HFFc6 (cell line): ENCODE results near the gene DCTD. TPM values are rescaled to one million over a fixed set of nuclear protein-coding genes. Genes with fewer than 3 reads are reported as not detected.

Experiments used
- DNase-seq: peaks from one replicate; pipeline ENCODE4 v3.0.0-alpha.2; 2018
- H3K27ac Mint-ChIP-seq: 2 replicates; pipeline ENCODE4 v1.8.0; 2020; ENCODE audit warnings: mild to moderate bottlenecking, mixed read lengths
- H3K27me3 Mint-ChIP-seq: 2 replicates; pipeline ENCODE4 v1.8.0; 2021; ENCODE audit warnings: mild to moderate bottlenecking, moderate library complexity, mixed read lengths; ENCODE audit not compliant: insufficient read depth
- H3K36me3 Mint-ChIP-seq: 2 replicates; pipeline ENCODE4 v1.8.0; 2021; ENCODE audit warnings: low read depth, mixed read lengths
- H3K4me1 Mint-ChIP-seq: 2 replicates; pipeline ENCODE4 v1.8.0; 2020; ENCODE audit warnings: low read depth, mixed read lengths
- H3K4me3 Mint-ChIP-seq: 2 replicates; pipeline ENCODE4 v1.8.0; 2020; ENCODE audit warnings: mild to moderate bottlenecking, moderate library complexity, mixed read lengths
- H3K9me3 Mint-ChIP-seq: 2 replicates; pipeline ENCODE4 v1.8.0; 2020; ENCODE audit warnings: mild to moderate bottlenecking, mixed read lengths
- total RNA-seq, 6 experiments: library from RNA; stranded (reverse); fragmentation: NEBNext Ultra II Directional; extraction: Animal tissue kit (Norgen Biotek cat#: 25700); gene quantifications; 2 replicates in 1 of 6; 3 replicates in 5 of 6; pipeline ENCODE4 v1.2.3, GENCODE V29; 2021
- TF ChIP-seq, protein P1 (sequence below): fragments of 200-600 bp; sonication (generic); IDR thresholded peaks from 2 replicates; pipeline ENCODE4 v1.5.0; 2021; ENCODE audit warnings: antibody characterized with exemption, mild to moderate bottlenecking

DCTD gene
- total RNA-seq, 6 experiments from 2014 or later, result 160 to 197 (median 171) TPM

DNA sequence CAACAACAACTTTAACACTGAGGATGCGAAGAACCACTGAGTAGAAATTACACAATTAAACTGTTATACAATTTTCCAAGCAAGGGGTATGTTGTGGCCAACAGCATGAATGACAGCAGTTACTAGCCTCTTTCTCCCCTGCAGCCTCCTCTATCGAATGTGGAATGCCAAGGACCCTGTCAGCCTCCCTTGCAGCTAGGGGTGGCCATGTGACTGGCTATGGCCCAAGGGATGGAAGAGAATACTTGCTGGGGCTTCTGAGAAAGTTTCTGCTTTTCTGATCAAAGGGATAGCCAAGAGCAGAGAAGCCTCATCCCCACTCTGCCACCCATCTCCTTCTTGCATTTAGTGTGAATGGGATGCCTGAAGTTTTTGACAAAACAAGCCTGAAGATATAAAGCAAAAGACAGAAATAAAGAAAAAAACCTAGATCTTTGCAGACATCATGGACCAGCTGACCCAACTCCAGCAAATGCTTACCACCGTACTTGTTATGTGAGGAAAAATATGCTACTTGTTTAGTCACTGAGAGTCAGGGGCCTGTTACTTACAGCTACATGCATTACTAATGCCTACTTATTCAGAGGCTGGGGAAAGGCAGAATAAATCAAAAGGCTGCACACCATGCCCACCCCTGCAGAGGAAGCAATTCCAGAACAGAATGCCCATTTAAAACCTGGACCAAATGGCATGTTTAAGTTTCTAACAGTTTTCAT is 32.0 kb downstream of the DCTD start:
- TF ChIP-seq, protein P1, sequence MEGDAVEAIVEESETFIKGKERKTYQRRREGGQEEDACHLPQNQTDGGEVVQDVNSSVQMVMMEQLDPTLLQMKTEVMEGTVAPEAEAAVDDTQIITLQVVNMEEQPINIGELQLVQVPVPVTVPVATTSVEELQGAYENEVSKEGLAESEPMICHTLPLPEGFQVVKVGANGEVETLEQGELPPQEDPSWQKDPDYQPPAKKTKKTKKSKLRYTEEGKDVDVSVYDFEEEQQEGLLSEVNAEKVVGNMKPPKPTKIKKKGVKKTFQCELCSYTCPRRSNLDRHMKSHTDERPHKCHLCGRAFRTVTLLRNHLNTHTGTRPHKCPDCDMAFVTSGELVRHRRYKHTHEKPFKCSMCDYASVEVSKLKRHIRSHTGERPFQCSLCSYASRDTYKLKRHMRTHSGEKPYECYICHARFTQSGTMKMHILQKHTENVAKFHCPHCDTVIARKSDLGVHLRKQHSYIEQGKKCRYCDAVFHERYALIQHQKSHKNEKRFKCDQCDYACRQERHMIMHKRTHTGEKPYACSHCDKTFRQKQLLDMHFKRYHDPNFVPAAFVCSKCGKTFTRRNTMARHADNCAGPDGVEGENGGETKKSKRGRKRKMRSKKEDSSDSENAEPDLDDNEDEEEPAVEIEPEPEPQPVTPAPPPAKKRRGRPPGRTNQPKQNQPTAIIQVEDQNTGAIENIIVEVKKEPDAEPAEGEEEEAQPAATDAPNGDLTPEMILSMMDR, result no peak
- Mint-ChIP-seq H3K27me3 (no peaks in the 10 kb centered on the region), H3K4me1 (no peaks in the 10 kb centered on the region), H3K36me3 (peaks cover 82% of the 10 kb centered on the region), H3K27ac (no peak overlapping the region), H3K4me3 (no peak overlapping the region), H3K9me3 (no peaks in the 10 kb centered on the region)
- DNase-seq, result no peak

DNA sequence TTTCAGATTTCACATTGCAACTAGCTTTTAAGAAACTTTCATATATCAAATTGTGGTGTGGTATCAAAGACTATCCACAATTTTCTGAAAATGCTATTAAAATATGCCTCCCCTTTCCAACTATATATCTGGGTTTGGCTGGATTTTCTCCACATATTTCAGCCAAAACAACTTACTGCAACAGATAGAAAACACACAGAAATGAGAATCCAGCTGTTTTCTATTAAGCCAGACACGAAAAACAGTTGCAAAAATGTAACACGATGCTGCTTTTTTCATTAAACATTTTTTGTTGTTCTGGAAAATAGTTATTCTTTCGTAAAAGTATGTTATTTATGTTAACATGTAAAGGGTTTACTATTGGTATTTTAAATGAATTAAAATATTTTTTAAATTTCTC is 33.1 kb downstream of the DCTD start:
- Mint-ChIP-seq H3K27me3 (no peaks in the 10 kb centered on the region), H3K27ac (no peak overlapping the region), H3K36me3 (peaks cover 71% of the 10 kb centered on the region), H3K4me3 (no peak overlapping the region), H3K4me1 (no peaks in the 10 kb centered on the region), H3K9me3 (no peaks in the 10 kb centered on the region)
- TF ChIP-seq, protein P1, result no peak
- no peak for DNase-seq

DNA sequence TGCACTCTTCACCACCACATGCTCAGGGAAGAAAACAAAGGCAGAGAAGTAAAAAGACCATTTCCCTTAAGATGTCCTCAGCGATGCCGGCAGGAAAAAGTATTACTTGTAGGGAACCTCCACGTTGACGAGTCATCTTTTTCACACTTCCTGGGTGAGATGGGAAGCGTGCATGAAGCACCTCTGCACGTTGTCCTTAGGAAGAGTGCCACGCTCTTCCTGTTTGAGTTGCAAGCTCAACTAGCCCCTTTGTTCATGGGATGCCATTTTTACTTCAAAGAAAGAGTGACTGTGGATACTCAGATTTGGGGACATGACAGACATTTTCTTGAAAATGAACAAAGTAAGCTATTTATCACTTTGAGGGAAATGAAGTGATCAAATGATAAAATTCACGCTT is 33.8 kb downstream of the DCTD start:
- no peak overlapping the region for H3K27ac Mint-ChIP-seq
- H3K27me3 Mint-ChIP-seq, result no peaks in the 10 kb centered on the region; the same call in 1 of the 2 replicates
- no peaks in the 10 kb centered on the region for H3K9me3 Mint-ChIP-seq
- TF ChIP-seq, protein P1, result no peak
- H3K4me3 Mint-ChIP-seq, result no peak overlapping the region
- H3K4me1 Mint-ChIP-seq, result no peaks in the 10 kb centered on the region
- no peak for DNase-seq
- H3K36me3 Mint-ChIP-seq, result peaks cover 64% of the 10 kb centered on the region

DNA sequence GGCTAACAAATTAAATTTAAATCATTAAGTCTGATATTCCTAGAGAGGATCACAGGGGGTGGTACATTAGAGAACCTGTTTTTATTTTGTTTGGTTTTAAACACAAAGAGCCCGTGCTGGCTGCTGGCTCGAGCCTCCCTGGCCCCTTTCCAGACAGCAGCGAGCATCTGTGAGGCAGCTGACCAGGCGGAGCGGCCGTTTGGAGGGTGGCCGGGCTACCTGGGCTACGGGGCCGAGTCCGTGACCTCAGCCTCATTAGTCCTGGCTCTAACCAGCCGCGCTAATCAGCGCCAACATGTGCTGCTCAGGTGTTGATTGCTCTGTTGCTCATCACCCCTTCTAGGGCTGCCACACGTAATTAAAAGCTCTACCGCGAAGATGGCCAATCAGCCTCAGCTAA is 35.3 kb downstream of the DCTD start:
- Mint-ChIP-seq H3K27me3 (no peaks in the 10 kb centered on the region; the same call in 1 of the 2 replicates), H3K9me3 (no peaks in the 10 kb centered on the region), H3K27ac (no peak overlapping the region)

DNA sequence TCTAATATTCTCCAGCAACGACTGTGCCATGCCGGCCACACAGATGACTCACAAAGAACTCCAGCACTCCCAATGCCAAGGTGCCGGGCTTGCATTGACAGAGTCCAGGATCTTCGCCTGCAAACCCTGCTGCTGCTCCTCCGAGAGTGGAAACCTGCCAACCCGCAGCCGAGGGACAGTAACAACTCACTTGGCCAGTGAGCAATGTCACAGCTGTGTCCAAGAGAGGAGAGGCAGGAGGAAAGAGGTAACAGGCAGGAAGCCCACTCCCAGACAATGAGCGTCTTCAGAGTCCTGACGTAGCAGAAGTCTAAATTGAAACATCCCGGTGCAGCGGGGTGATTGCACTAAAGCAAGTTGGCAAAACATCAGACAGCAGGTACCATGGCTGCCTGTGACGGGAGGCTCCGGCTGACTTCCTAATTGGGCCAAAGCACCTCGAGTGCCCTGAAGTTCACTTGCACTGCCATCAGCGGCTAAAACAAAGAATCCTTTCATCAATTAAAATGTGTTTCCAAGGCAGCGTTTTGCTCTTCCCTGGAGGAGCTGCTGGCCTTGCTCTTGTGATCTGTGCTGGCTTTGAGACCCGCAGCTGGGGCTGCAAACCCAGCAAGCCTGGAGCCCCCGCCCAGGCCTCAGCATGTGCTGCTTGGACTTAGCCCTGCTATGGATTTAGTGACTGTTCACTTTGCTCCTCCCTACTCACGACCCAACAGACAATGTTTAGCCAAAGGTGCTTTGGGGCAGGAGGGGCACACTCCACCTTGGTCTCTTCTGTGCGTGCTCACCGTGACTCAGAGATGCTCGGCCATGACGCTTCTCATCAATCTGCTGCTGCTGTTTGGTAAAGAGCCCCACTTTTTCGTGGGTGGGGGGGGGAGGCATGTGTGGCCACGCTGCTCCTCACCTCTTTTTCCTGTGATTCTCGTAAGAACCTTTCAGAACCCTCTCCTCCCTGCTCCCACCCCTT is 36.5 kb downstream of the DCTD start:
- peaks cover 43% of the 10 kb centered on the region for H3K36me3 Mint-ChIP-seq
- no peaks in the 10 kb centered on the region for H3K9me3 Mint-ChIP-seq
- no peaks in the 10 kb centered on the region for H3K4me1 Mint-ChIP-seq
- DNase-seq, result no peak
- TF ChIP-seq, protein P1, result no peak
- H3K27ac Mint-ChIP-seq, result no peak overlapping the region
- H3K4me3 Mint-ChIP-seq, result no peak overlapping the region
- H3K27me3 Mint-ChIP-seq, result no peaks in the 10 kb centered on the region; the same call in 1 of the 2 replicates

More for the DNA sequence above, 35.3 kb downstream of the DCTD start:
- TF ChIP-seq, protein P1, result no peak
- DNase-seq, result no peak
- Mint-ChIP-seq H3K4me1 (no peaks in the 10 kb centered on the region), H3K4me3 (no peak overlapping the region), H3K36me3 (peaks cover 56% of the 10 kb centered on the region)
